Urinary bladder (tissue), 4 donors: Measurements from ENCODE around the gene E2F3. TPM values are rescaled to one million over a fixed set of nuclear protein-coding genes. Genes with fewer than 3 reads are reported as not detected.
"Not testable (repeated sequence)": the region's sequence is repeated elsewhere in the genome, so short reads cannot be mapped to it uniquely, and the experiment has no call there.

Experiments used
- DNase-seq: peaks from one replicate; pipeline ENCODE4 v3.0.0-alpha.2; 2015; ENCODE audit errors: extremely low spot score
- H3K27ac ChIP-seq: one replicate; pipeline ENCODE4 v1.5.1; 2013; ENCODE audit warnings: low read depth, mild to moderate bottlenecking, moderate library complexity
- H3K36me3 ChIP-seq: one replicate; pipeline ENCODE4 v1.6.1; 2013; ENCODE audit warnings: mild to moderate bottlenecking, moderate library complexity; ENCODE audit not compliant: insufficient read depth
- H3K4me1 ChIP-seq: one replicate; pipeline ENCODE4 v1.6.1; 2013; ENCODE audit warnings: mild to moderate bottlenecking, moderate library complexity; ENCODE audit not compliant: insufficient read depth
- H3K4me3 ChIP-seq: one replicate; pipeline ENCODE4 v1.5.1; 2013; ENCODE audit warnings: low read depth, low read length
- WGBS: extraction: QIAGEN DNeasy Blood & Tissue Kit; methylation state at CpG from one replicate; pipeline ENCODE4 v1.1.7; 2013; 5-methylcytosine and 5-hydroxymethylcytosine counted together
- polyA plus RNA-seq: library from polyadenylated mRNA; stranded (reverse); fragments of 200-250 nt; gene quantifications from one replicate; pipeline ENCODE4 v1.2.3, GENCODE V29; 2013
- total RNA-seq: library from RNA; depleted of rRNA; stranded (reverse); fragments of >200 nt; gene quantifications from one replicate; pipeline ENCODE4 v1.2.3, GENCODE V29; 2014
- donor health status: healthy with polysubstance abuse.
- donor health status: healthy.

The E2F3 gene
- total and polyA plus RNA-seq, 2 donors = 5.0 to 5.9 TPM

DNA sequence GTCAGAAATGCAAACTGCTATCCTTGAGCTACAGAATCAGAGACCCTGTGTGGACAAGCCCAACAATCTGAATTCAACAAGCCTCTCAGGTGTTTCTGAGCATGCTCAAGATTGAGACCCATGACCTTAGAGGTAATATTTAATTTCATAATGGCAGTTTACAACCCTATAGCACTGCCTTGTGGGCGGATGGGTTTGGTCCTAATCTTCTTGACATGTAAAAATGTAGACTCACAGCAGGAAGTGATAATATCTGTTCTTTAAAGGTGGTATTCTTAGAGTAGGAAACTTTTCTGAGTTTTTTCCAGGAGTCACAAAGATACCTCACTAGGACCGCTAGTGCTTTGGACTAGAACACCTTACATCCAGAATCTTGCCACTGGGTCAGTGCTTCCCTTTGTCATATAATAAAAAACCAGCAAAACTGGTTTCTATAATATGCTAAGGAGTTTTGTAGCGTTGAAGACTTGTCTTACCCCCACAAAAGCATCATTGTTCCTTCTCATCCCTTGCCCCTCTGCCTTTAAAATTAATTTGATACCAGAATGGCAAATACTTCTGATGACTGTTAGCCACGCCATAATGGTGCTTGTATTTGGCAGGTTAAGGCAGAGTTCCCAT is 52.6 kb downstream of the E2F3 start:
- WGBS = 88% methylated on average over 4 of the region's 4 CpGs
- Histone ChIP-seq H3K4me1 (no peaks in the 10 kb centered on the region), H3K36me3 (no peaks in the 10 kb centered on the region), H3K4me3 (no peak overlapping the region), H3K27ac (no peak overlapping the region)
- DNase-seq = no peak

DNA sequence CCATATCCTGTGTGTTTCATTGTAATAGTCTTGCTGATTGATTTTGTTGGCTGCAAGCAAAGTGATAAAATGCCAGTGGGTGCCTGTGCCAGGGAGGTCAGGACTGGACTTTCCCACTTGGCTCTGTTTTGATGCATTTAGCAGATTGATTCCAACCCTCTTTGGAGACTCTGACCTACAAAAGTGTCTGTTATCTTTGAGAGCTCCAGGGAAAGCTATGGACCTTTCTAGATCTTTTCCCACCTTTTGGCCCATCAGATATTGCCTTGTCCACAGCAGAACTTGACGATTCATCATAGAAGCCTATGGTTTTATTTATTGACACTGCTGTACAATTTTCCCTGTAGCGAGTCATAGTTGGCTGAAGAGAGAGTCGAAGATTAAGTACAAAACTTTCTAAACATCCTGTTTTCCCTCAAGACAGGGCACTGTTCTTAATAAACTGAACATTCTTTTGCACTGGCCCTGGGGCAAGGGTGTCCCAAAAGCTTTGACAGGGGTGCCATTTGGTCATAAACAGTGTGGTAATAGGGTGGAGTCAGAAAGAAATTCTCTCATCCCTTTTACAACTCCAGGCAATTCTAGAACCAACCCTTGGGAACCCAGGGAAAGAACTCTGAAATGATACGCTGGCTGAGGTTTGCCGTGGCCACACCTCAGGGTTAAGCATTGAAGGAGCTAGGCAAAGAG is 53.7 kb downstream of the E2F3 start:
- DNase-seq = no peak
- Histone ChIP-seq H3K4me3 (no peak overlapping the region), H3K27ac (no peak overlapping the region), H3K4me1 (no peaks in the 10 kb centered on the region), H3K36me3 (no peaks in the 10 kb centered on the region)
- 75% methylated on average over 5 of the region's 5 CpGs for WGBS

DNA sequence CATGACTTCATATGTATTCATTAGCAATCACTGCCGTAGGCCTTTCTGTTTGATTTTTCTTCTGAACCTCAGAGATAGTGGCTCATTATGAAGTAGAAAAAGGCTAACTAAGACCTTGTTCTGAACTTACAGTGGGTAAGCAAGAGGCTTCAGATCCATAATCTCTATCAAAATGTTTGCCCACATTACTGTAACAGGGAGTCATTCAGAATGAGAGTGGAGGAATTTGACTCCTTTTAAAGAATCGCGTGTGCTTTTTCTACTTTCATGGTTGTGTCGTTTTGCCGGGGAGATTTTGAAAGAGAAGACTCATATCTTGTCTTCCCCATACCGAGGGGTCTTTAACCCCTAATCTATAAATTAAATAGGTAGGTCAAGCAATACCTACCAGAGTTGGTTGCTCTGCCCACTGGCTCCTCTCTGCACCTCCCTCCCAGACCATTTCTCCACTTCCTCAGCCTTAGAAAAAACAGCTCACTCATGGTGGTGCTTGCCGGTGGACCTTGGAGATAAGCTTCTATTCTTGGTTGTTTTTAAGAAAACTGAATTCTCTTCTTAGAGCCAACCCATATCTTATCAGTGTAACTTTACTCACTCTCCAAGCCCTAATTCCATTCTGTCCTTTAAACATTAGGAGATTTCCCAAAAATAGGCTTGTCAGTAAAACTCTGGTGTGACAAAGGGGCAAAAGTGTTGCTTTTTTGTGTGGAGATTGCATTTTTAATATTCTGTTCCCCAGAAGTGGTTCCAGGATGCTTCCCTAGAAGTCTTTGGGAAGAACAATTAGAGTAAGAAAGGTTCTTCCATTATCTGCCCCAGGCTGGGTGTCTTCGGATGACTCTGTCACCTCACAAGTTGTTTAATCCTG is 56.6 kb downstream of the E2F3 start:
- Histone ChIP-seq H3K27ac (no peak overlapping the region), H3K4me3 (no peak overlapping the region)
- 81% methylated on average over 8 of the region's 8 CpGs for WGBS

DNA sequence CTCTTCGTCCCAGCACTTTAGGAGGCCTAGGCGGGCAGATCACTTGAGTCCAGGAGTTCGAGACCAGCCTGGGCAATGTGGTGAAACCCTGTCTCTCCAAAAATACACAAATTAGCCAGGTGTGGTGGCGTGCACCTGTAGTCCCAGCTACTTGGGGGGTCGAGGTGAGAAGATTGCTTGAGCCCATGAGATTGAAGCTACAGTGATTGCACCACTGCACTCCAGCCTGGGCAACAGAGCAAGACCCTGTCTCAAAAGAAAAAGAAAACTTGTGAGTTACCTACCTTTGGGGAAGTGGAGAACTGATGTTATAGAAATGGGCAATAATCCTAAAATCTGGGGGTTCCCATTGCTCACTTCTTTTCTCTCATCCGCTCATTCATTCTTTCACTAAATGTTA is 58.0 kb downstream of the E2F3 start:
- no peak overlapping the region for H3K27ac ChIP-seq
- no peak overlapping the region for H3K4me3 ChIP-seq
- DNase-seq = no peak
- no peaks in the 10 kb centered on the region for H3K4me1 ChIP-seq
- H3K36me3 ChIP-seq = no peaks in the 10 kb centered on the region
- WGBS = 98% methylated on average over 6 of the region's 6 CpGs

More for the DNA sequence above, 56.6 kb downstream of the E2F3 start:
- Histone ChIP-seq H3K36me3 (no peaks in the 10 kb centered on the region), H3K4me1 (no peaks in the 10 kb centered on the region)
- DNase-seq = no peak

DNA sequence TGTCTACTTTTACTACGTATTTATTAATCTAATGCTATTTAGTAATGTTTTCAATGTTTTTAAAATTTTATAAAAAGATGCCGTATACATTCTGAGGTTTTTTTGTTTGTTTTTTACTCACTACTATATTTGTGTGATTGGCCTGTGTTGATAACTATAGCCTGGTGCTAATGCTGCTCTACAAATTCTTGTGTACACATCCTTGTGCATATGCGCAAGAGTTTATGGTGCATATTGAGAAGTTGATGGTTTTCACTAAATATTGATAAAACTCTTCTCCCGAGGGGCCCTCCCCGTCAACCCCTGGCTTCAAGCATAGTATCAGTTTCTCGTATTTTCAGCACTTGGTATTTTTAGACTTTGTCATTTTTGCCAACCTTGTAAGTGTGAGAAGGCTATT is 59.9 kb downstream of the E2F3 start:
- H3K36me3 ChIP-seq = no peaks in the 10 kb centered on the region
- no peak overlapping the region for H3K27ac ChIP-seq
- H3K4me1 ChIP-seq = no peaks in the 10 kb centered on the region
- no peak overlapping the region for H3K4me3 ChIP-seq
- 84% methylated on average over 6 of the region's 6 CpGs for WGBS
- DNase-seq = no peak

DNA sequence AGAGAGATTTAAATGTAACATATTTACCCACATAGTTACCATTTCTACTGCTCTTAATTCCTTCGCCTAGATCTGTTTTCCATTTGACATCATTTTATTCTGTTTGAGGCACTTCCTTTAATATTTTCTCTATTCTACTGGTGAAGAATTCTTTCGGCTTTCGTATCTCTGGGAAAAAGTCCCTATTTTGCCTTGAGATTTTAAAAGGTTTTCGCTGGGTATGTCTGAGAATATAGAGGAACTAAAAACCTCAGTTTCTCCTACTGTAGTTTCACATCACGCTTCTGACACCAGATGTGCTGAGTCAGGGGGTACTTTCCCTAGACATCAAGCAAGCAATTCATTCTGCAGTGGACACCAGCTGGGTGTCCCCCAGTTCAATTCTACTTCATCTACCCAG is 61.7 kb downstream of the E2F3 start:
- H3K27ac ChIP-seq = no peak overlapping the region
- no peaks in the 10 kb centered on the region for H3K36me3 ChIP-seq
- H3K4me1 ChIP-seq = no peaks in the 10 kb centered on the region
- no peak overlapping the region for H3K4me3 ChIP-seq
- no peak for DNase-seq
- WGBS = 95% methylated on average over 5 of the region's 5 CpGs

DNA sequence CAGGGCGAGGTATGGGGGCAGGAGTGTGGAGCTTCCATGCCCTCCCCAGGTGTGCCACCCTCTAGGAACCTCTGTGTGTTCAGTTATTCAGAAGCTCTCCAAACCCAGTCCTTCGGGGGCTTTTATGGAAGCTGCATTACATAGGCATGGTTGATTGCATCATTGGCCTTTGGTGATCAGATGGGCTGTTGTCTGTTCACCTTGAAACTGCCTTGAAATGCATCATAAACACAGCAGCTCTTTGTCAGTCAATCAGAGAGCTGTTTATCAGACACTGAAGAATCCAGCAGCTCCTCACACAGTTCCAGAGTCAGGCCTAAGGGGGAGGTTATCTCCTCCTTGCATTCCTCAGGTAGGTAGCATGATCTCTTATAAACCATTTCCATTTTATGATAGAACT is 62.4 kb downstream of the E2F3 start:
- WGBS = 94% methylated on average over 2 of the region's 2 CpGs
- H3K4me1 ChIP-seq = no peaks in the 10 kb centered on the region
- H3K4me3 ChIP-seq = no peak overlapping the region
- DNase-seq = no peak
- H3K27ac ChIP-seq = no peak overlapping the region
- no peaks in the 10 kb centered on the region for H3K36me3 ChIP-seq

GRCh38 chr6:20464847-20465246 is 63.2 kb downstream of the E2F3 start:
- no peaks in the 10 kb centered on the region for H3K36me3 ChIP-seq
- 70% methylated on average over 4 of the region's 4 CpGs for WGBS
- H3K4me3 ChIP-seq = no peak overlapping the region
- no peak for DNase-seq
- H3K4me1 ChIP-seq = no peaks in the 10 kb centered on the region
- no peak overlapping the region for H3K27ac ChIP-seq

GRCh38 chr6:20465616-20466015 is 63.9 kb downstream of the E2F3 start:
- not testable (repeated sequence) for H3K4me3 ChIP-seq, H3K36me3 ChIP-seq, H3K27ac ChIP-seq, DNase-seq, H3K4me1 ChIP-seq
- 98% methylated on average over 4 of the region's 4 CpGs for WGBS

DNA sequence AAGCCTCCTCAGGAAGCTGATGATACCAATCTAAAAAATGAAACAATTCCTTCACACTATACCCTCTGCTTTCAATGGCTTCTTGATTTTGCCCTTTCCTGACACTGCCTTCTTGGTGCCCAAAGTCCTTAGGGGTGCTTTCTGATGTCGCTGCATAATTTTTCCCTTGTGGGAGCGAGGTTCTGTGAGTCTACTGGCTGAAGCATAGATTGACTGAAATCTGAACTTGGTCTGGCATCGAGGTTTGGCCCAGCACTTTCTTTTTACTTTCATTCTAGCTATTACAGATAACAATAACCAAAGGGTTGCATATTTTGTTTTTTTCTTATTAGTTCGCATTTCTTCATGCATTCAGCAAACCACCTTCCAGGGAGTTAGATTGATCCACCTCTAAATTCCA is 65.8 kb downstream of the E2F3 start:
- WGBS = 94% methylated on average over 4 of the region's 4 CpGs
- Histone ChIP-seq H3K4me3 (no peak overlapping the region), H3K27ac (no peak overlapping the region), H3K36me3 (no peaks in the 10 kb centered on the region), H3K4me1 (no peaks in the 10 kb centered on the region)
- no peak for DNase-seq

DNA sequence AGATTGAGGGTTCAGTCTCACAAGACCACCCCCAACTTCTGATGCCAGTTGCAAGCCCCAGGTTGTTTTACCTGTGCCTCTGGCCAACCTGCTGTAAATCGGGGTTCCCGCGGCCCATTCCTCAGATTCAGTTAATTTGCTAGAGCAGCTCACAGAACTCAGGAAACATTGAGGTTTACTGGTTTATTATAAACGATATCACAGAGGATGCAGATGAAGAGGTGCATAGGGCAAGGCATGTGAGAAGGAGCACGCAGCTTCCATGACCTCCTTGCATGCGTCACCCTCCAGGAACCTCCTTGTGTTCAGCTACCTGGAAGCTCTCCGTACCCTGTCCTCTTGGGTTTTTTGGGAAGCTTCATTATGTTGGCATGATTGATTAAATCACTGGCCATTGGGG is 66.5 kb downstream of the E2F3 start:
- WGBS = 92% methylated on average over 7 of the region's 7 CpGs
- no peaks in the 10 kb centered on the region for H3K36me3 ChIP-seq
- no peak overlapping the region for H3K27ac ChIP-seq
- H3K4me1 ChIP-seq = no peaks in the 10 kb centered on the region
- no peak for DNase-seq
- H3K4me3 ChIP-seq = no peak overlapping the region

DNA sequence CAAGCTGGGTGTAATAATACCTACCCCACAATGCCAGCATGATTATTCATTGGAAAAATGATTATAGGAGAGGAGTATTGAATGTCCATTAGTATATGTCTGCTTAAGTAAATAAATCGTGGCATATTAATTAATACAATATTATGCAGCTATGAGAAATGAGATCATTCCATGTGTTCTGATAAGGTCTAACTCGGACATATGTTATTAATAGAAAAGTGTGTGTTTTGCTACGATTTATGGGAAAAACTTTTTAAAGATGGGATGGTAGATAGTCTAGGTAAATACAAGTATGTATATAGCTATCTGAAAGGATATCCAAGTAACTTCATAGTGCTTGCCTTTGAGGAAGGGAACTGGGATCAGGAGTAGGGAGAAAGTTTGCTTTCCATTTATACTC is 71.1 kb downstream of the E2F3 start:
- no peak overlapping the region for H3K4me3 ChIP-seq
- no peaks in the 10 kb centered on the region for H3K36me3 ChIP-seq
- no peaks in the 10 kb centered on the region for H3K4me1 ChIP-seq
- 79% methylated on average over 3 of the region's 3 CpGs for WGBS
- H3K27ac ChIP-seq = no peak overlapping the region
- no peak for DNase-seq

- WGBS = 96% methylated on average over 1 of the region's 1 CpG
- no peak for DNase-seq
- Histone ChIP-seq H3K4me3 (no peak overlapping the region), H3K36me3 (no peaks in the 10 kb centered on the region), H3K4me1 (no peaks in the 10 kb centered on the region), H3K27ac (no peak overlapping the region)
Observed at GRCh38 chr6:20473518-20473917, 71.8 kb downstream of the E2F3 start.
